Measurements from ENCODE around the gene C1orf52. TPM values are rescaled to one million over a fixed set of nuclear protein-coding genes. Genes with fewer than 3 reads are reported as not detected.

Gene C1orf52
- total and polyA plus RNA-seq, 9 of the 15 experiments (the other 6 are each of a cell fraction or from before 2014, with no cell fraction given), result 17.0 to 38.5 (median 33.0) TPM

DNA sequence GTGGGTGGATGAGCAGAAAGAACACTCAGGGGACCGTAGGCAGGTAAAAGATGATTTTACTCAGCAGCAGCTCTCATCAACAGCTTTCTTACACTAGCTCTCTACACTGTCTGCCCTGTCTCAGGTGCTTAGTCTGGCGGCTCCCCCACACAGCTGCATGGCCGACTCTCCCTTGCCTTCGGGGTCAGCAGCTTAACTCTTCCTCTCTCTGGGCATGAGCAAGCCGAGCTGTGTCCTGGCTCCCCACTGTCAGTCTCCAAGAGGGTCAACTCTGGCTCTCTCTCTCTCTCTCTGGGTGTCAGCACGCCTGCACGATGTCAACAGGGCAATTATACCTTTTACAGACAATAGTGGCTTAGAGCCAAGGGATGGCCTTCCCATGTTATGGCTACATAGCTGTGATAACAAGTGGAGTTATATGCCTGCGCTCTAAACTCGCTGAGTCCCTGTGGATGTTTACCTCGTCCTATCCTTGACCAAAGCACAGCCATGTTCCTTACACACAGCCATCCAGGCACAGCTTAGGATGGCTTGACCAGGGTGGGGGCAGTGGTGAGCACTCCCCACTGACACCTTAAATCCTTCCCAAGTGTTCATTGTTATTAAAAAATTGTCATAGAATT, 20.1 kb upstream of the C1orf52 start (continued):
- TF ChIP-seq CEBPB (tag; IDR thresholded peaks at IDR 0.05) (no peak), UBTF (IDR thresholded peaks at IDR 0.05; ENCODE audit: borderline replicate concordance in 1 of 2, low read depth in 2 of 2, low read length in 2 of 2) (no peak), CREB3 (tag; conservative IDR thresholded peaks at IDR 0.05; ENCODE audit: low read depth) (peak; percentile 96), ZZZ3 (IDR thresholded peaks at IDR 0.05) (no peak), ZC3H11A (IDR thresholded peaks at IDR 0.05; ENCODE audit: low read depth, low read length) (no peak), YY1 (IDR thresholded peaks at IDR 0.05; ENCODE audit: borderline replicate concordance in 1 of 3, control insufficient read depth in 1 of 3, extremely low read depth in 1 of 3, insufficient read depth in 3 of 3, insufficient read length in 1 of 3, insufficient replicate concordance in 2 of 3, low read depth in 1 of 3, low read length in 2 of 3) (no peak), POLR2AphosphoS2 (IDR thresholded peaks at IDR 0.05; ENCODE audit: low read length) (no peak), ZNF644 (tag; IDR thresholded peaks at IDR 0.05; ENCODE audit: low read depth) (peak; percentile 95), PPARD (CRISPR knock-in tag; IDR thresholded peaks at IDR 0.05) (no peak), MAFF (IDR thresholded peaks at IDR 0.05; ENCODE audit: low read length) (no peak), RBBP5 (IDR thresholded peaks at IDR 0.05; ENCODE audit: borderline replicate concordance, insufficient read depth, low read length, poor library complexity, severe bottlenecking) (no peak), THRAP3 (IDR thresholded peaks at IDR 0.05; ENCODE audit: borderline replicate concordance) (no peak), SMARCA4 (IDR thresholded peaks at IDR 0.05) (no peak), NELFE (IDR thresholded peaks at IDR 0.05; ENCODE audit: insufficient read depth, insufficient read length) (no peak), CBFA2T2 (conservative IDR thresholded peaks at IDR 0.05) (no peak), SMAD2 (IDR thresholded peaks at IDR 0.05; ENCODE audit: low read depth, low read length) (no peak), ZNF184 (CRISPR knock-in tag; IDR thresholded peaks at IDR 0.05) (no peak), PBX2 (CRISPR knock-in tag; IDR thresholded peaks at IDR 0.05; ENCODE audit: low read depth) (no peak), PBX2 (tag; conservative IDR thresholded peaks at IDR 0.05; ENCODE audit: low read depth) (peak; percentile 52; the same call in 1 of the 2 replicates), TRIM28 (IDR thresholded peaks at IDR 0.05) (no peak)
